Thyroid gland (tissue), 4 donors: Measurements from ENCODE around the gene CFAP90.

Experiments used
- CTCF ChIP-seq, 6 experiments: fragments of 200-600 bp in 3 of 6; fragments of 450-650 bp in 3 of 6; sonication (generic) in 3 of 6; IDR thresholded peaks; one replicate each; pipeline ENCODE4 v1.5.1; 2016 to 2019; ENCODE audit warnings: antibody characterized with exemption in 6 of 6, mild to moderate bottlenecking in 2 of 6, inconsistent platforms in 1 of 6, moderate library complexity in 1 of 6
- POLR2A ChIP-seq, 2 donors: fragments of 450-650 bp; IDR thresholded peaks; one replicate each; pipeline ENCODE4 v1.6.1; 2017; ENCODE audit warnings: antibody characterized with exemption in 2 of 2, mild to moderate bottlenecking in 2 of 2, moderate library complexity in 1 of 2

- TF ChIP-seq POLR2A (IDR thresholded peaks at IDR 0.05) (no peak), CTCF (IDR thresholded peaks at IDR 0.05) (no peak)
These were observed 48.9 kb downstream of the CFAP90 start for GRCh38 chr5:7801891-7802614.
